Raji (cell line): Measurements from ENCODE around the gene CANT1.

Experiments
- POLR2A ChIP-seq: IDR thresholded peaks from 2 replicates; pipeline ENCODE4 v1.6.1; 2011; ENCODE audit warnings: low read depth, low read length, control low read depth; ENCODE audit not compliant: insufficient read depth

Gene CANT1

DNA sequence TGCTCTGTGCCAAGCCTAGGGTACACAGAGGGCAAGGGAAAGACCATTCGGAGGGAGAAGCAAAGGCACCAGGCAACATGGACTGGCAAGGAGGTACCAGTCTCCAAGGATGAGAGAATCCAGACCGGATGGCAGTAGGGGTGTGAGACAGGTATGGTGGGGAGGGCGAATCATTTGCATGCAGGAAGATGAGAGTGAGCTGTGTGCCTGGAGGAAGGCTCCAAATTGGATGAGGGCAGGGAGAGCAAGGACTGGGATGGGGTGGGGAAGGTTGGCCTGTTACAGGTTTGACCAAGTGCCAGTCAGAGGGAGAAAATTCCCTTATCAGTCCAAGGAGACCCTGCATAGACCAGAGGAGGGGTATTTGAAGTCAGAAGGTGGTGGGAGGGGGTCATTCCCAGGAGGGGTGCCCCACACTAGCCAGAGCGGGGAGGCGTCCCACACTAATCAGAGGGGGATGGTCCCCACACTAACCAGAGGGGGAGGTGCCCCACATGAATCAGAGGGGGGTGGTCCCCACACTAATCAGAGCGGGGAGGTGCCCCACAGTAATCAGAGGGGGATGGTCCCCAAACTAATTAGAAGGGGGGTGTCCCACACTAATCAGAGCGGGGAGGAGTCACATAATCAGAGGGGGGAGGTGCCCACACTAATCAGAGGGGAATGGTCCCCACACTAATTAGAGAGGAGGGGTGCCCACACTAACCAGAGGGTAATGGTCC is 737 bp downstream of the CANT1 start:
- no peak for TF ChIP-seq POLR2A

- no peak for TF ChIP-seq POLR2A
Measured at GRCh38 chr17:79007504-79008381, 1.8 kb downstream of the CANT1 start.

DNA sequence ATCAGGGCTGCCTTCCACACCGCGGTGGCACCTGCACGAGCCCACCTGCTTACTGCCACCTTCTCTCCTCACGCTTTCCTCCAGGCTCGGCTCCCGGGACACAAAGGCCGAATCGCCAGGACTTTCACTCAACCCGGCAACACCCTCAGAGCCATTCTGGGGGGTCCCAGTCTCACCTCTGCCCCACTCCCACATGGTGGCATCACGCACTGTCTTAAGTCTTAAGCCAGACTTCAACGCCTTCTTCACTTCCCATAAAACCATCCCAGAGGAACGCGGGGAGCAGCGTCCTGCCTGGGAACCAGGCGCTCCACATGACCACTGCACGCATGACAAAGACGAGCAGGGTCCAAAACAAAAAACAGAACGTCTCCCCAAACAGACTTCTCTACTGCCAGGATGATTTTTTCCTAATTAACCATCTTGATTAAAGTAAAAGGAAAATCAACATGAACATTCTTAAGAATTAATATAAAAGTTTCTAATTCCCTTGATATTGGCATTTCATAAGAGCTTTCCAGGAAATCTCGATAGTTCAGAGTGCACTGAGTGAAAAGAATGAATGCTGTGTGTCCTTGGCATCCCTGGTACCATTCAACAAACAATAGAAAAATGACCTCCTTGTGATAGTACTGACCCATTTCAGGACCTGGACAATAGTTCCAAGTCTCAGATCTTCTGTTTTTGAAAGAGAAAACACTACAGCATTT is 2.6 kb downstream of the CANT1 start:
- no peak for TF ChIP-seq POLR2A

DNA sequence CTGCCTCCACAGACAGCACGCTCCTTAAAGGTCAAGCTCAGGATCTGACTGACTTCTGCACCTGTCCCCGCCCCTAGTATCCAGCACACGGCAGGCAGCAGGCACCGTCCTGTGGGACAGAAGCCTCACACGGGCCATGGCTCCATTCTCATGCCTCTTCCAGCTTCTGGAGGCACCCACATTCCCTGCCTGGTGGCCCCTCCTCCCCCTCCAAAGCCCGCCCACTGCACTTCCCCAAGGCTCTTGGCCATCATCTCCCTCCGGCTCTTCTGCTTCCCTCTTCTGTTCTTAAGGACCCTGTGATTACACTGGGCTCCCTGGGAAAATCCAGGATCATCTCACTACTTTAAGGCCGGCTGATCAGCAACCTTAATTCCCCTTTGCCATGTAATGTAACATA is 3.5 kb downstream of the CANT1 start:
- TF ChIP-seq POLR2A = no peak

DNA sequence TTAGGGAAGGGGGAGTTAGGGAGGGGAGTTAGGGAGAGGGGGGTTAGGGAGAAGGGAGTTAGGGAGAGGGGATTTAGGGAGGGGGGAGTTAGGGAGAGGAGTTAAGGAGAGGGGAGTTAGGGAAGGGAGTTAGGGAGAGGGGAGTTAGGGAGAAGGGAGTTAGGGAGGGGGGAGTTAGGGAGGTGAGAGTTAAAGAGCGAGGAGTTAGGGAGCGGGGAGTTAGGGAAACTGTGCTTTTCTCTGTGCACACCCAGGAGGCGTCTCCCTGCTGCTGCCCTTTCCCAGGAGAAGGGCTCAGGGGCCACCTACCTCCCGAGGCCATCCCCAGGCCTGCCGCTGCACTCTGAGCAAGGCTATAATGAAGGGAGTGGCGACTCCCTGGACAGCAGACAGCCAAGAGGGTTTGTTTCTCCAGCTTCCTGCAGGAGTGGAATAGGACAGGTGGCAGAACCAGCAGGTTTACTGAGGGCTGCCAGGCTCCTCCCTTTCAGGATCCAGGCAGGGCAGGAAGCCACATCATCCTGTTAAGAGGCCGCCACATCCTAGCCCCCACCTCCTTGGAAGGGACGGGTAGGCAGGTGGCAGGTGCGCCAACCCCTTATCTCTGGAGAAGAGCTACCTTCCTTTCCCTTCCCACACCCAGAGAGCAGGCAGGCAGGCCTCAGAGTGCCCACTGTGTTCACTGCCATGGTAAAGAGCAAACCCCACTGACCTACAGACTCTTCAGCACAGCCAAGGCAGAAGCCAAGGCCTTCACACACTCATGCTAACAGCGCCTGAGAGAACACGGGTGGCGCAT is 4.3 kb downstream of the CANT1 start:
- TF ChIP-seq POLR2A = no peak

DNA sequence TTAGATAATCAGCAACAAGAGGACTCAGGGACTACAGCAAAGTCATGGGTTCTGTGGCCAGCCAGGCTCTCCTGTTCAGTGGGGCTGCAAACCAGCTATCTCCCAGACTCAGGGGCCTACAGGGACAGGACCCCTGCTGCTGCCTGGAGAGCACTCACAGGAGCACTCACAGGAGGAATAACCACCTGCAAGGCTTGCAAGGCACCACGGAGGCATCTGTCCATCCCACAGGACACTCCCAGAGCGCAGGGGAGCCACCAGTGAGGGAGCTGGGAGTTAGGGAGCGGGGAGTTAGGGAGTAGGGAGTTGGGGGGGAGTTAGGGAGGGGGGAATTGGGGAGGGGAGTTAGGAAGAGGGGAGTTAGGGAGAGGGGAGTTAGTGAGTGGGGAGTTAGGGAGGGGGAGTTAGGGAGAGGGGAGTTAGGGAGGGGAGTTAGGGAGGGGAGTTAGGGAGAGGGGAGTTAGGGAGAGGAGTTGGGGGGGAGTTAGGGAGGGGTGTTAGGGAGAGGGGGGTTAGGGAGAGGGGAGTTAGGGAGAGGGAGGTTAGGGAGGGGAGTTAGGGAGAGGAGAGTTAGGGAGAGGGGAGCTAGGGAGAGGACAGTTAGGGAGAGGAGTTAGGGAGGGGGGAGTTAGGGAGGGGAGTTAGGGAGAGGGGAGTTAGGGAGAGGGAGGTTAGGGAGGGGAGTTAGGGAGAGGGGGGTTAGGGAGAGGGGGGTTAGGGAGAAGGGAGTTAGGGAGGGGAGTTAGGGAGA is 5.7 kb downstream of the CANT1 start:
- TF ChIP-seq POLR2A = no peak

DNA sequence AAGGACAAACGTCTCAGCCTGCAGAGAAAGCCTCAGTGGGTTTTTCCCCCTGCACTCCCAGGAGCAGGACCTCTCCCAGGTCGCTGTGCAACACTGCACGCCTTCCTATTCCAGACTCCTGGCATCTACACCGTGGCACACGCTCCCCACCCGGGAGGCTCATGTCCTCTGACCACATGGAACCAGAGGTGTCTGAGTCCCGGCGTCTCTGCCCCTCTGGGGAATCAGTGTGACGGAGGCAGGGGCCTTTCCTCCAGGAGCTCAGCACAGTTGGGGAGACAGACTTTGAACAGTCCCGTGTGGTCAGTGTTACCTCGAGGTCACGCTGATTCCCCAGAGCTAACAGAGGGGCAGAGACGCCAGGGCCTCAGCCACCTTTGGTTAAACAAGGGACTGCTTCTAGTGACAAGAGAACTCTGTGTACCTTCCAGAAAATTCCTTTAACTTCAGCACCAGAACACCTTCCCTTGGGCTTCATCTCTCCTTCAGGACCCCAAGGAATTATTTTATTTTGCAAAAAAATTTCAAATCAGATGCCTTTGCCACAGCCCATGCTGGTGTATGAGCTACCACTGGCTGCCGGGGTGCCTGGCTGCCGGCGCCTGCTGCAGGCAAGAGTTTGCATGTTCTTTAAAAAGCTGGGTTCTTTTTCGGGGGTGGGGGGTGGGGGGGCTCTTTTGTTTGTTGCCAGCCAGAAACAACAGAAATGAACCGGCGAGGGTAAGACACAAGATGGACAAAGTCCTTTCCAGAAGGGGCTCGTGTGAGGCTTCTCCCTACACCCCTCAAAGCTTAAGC is 6.6 kb downstream of the CANT1 start:
- no peak for TF ChIP-seq POLR2A

DNA sequence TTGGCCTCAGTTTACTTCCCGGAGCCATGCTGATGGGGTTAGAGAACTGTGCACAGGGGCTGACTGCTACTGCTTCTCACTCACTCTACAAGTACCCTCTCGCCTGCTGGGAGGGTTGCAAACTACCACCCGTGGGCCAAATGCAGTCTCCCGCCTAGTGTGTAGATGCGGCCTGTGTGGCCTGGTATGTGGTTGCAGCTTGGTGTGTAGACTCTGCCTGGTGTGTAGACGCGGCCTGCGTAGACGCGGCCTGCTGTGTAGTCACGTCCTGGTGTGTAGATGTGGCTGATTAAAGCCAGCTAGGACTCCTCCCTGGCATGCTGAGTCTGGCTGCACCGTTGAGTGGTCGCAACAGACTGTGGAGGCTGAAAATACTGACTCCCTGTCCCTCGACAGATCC is 7.3 kb downstream of the CANT1 start:
- no peak for TF ChIP-seq POLR2A

DNA sequence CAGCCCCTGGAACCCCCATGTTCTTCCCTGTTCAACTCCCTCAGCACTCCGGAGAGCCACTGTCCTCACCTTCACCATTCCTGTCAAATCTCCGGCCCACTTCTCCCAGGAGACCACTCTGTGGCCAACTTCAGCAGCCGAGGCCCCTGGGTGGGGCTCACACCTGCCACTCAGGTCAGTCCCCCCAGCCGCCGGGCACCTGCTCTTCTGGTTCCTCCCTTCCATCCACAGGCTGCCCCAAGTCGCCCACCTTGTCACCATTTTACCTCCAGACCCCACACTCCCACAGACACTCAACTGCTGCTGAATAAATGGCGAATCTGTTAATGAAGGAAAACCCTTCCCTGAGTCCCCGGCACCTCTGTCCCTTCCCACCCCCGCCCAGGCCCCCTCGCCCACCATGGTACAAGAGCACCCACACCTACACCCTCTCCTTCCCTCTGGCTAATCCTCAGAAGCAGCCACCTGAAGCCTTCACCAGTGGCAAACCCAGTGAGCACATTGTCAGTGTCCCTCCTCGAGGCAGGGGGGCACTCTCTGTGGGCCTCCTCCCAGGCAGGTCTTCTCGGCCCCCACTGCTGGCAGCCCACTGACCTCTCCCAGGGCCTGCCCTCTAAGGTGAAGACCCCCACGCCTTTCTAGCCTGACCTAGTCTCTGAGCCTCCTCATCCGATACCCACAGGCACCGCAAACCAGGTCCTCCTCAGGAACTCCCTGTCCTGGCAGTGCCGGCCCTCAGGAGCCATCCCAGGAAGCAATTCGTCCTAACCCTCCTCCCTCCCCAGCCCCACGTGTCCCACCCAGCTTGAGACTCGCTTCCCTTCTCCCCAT is 8.2 kb downstream of the CANT1 start:
- TF ChIP-seq POLR2A = no peak

GRCh38 chr17:79000396-79001189 is 9.0 kb downstream of the CANT1 start:
- TF ChIP-seq POLR2A = no peak

DNA sequence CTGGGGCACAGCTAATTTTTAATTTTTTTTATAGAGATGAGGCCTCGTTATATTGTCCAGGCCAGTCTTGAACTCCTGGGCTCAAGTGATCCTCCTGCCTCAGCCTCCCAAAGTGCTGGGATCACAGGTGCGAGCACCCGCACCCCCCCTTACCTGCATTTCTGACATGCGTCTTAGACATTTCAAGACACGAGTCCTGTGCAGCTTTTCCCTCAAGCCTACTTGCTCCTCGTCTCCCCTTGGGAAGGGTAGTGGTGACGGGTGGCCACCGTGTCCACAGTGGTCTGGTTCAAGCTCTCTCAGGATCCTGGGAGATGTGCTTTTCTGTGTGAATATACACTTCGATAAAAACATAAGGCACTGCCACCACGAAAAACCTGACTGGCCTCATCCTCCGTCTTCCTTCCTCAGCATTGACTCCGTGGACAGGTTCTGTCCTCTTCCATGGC is 9.6 kb downstream of the CANT1 start:
- TF ChIP-seq POLR2A = no peak
